ENCODE measurements around the gene UNG. TPM values are rescaled to one million over a fixed set of nuclear protein-coding genes. Genes with fewer than 3 reads are reported as not detected.

Gene UNG
- total and polyA plus RNA-seq, 2 experiments from 2014 or later: 90.5 to 209 TPM

- DNase-seq (ENCODE audit: low spot score): peak; percentile 95
- peak within 1 kb of the TSS; percentile 52 for H3K4me3 ChIP-seq
- H3K27me3 ChIP-seq (ENCODE audit: insufficient read depth): peaks cover 6% of the 10 kb centered on the region
- 0 out of 2 replicates have a peak, but pooled peaks cover under 1% of the 10 kb centered on the region for H3K36me3 ChIP-seq (ENCODE audit: insufficient read depth)
- Mint-ChIP-seq H3K27ac (peak within 1 kb of the TSS; percentile 82), H3K36me3 (ENCODE audit: low read depth) (peaks cover 41% of the 10 kb centered on the region), H3K27me3 (ENCODE audit: insufficient read depth, low read depth, poor library complexity) (peaks cover 17% of the 10 kb centered on the region), H3K4me1 (peaks cover 10% of the 10 kb centered on the region), H3K9me3 (no peaks in the 10 kb centered on the region), H3K4me3 (peak within 1 kb of the TSS; percentile 73)
- peaks cover 2% of the 10 kb centered on the region; the same call in 1 of the 2 replicates for H3K9me2 ChIP-seq (ENCODE audit: insufficient read depth)
- H4K20me1 ChIP-seq (replicated peaks; ENCODE audit: insufficient read depth): no peaks in the 10 kb centered on the region
- no peaks in the 10 kb centered on the region for H3F3A ChIP-seq (replicated peaks; ENCODE audit: low read depth)
- H3K4me2 ChIP-seq: peak within 1 kb of the TSS; percentile 76
- TF ChIP-seq POLR2AphosphoS5 (IDR thresholded peaks at IDR 0.05; ENCODE audit: low read depth) (peak; percentile 87), ETS1 (IDR thresholded peaks at IDR 0.05) (peak; percentile 60; the same call in 1 of the 2 replicates), ZNF331 (CRISPR knock-in tag; IDR thresholded peaks at IDR 0.05; ENCODE audit: low read depth) (no peak), NANOG (IDR thresholded peaks at IDR 0.05; ENCODE audit: borderline replicate concordance) (no peak), EZH2phosphoT487 (IDR thresholded peaks at IDR 0.05; ENCODE audit: unreplicated experiment) (no peak), CTCF (conservative IDR thresholded peaks at IDR 0.05; ENCODE audit: low read depth in 2 of 2) (peak; percentile 76 to 99), REST (IDR thresholded peaks at IDR 0.05; ENCODE audit: unreplicated experiment) (peak; percentile 13), ZNF114 (CRISPR knock-in tag; IDR thresholded peaks at IDR 0.05) (no peak; the same call in 1 of the 2 replicates), ZNF462 (CRISPR knock-in tag; IDR thresholded peaks at IDR 0.05) (no peak), CREB1 (CRISPR knock-in tag; IDR thresholded peaks at IDR 0.05; ENCODE audit: low read depth) (peak; percentile 95)
- no peak within 1 kb of the TSS for H3K27ac ChIP-seq (ENCODE audit: low read depth)
- peak; percentile 36 for ATAC-seq
- 0 out of 2 replicates have a peak, but pooled peaks cover 8% of the 10 kb centered on the region for H3K4me1 ChIP-seq (ENCODE audit: insufficient read depth)
- peak within 1 kb of the TSS; percentile 99 for H2AFZ ChIP-seq
- peaks cover 9% of the 10 kb centered on the region for H3K79me2 ChIP-seq (replicated peaks; ENCODE audit: insufficient read depth)
Observed at GRCh38 chr12:109093022-109093918, 4.1 kb upstream of the UNG start, which contains the start of gene ALKBH2. Gene ALKBH2, minus strand, starts transcription at chr12:109093472. Its CDS starts 686 bp downstream, at chr12:109092786.
